ENCODE results near the gene FGD4. TPM values are rescaled to one million over a fixed set of nuclear protein-coding genes. Genes with fewer than 3 reads are reported as not detected.
A peak's percentile ranks its signal among the peaks of the same experiment; 100 is the strongest.

FGD4 gene
- total and polyA plus RNA-seq, 7 donors: 7.8 to 19.1 (median 11.3) TPM

GRCh38 chr12:32659908-32660440, 260.6 kb downstream of the FGD4 start:
- intact Hi-C loops (cut with DNase I): loop anchor here (5.0 kb wide), 1 partner anchor 208 kb away; no protein-coding TSS in a partner anchor

DNA sequence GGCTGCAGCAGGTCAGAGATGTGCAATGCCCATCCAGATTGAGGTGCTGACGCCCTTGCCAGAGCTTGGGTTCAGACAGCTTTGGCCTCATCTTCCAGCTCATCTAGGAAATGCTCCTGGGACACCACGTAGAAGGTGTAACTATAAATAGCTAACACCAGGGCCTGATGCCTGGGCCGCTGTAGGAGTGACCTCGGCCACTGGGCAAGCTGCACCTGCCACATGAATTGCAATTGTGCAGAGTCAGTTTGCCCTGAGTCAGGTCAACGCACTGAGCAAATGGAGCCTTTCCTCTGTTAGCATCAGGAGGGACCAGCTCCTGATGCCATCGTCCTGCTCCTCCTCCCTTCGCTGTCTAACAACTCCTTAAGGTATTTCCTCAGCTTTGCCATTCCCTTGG, 262.3 kb downstream of the FGD4 start:
- intact Hi-C loops (cut with DNase I): no loop called here
- Histone ChIP-seq H3K36me3 (no peaks in the 10 kb centered on the region), H3K27me3 (no peaks in the 10 kb centered on the region), H3K9me3 (no peaks in the 10 kb centered on the region), H3K4me1 (peaks cover 0 to 12% (median 12%) of the 10 kb centered on the region in 4 donors), H3K27ac (no peak overlapping the region), H3K4me3 (no peak overlapping the region)
- TF ChIP-seq POLR2A (IDR thresholded peaks at IDR 0.05) (no peak), POLR2AphosphoS5 (IDR thresholded peaks at IDR 0.05) (no peak), EP300 (IDR thresholded peaks at IDR 0.05) (no peak)
- TF ChIP-seq, protein P1, sequence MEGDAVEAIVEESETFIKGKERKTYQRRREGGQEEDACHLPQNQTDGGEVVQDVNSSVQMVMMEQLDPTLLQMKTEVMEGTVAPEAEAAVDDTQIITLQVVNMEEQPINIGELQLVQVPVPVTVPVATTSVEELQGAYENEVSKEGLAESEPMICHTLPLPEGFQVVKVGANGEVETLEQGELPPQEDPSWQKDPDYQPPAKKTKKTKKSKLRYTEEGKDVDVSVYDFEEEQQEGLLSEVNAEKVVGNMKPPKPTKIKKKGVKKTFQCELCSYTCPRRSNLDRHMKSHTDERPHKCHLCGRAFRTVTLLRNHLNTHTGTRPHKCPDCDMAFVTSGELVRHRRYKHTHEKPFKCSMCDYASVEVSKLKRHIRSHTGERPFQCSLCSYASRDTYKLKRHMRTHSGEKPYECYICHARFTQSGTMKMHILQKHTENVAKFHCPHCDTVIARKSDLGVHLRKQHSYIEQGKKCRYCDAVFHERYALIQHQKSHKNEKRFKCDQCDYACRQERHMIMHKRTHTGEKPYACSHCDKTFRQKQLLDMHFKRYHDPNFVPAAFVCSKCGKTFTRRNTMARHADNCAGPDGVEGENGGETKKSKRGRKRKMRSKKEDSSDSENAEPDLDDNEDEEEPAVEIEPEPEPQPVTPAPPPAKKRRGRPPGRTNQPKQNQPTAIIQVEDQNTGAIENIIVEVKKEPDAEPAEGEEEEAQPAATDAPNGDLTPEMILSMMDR (IDR thresholded peaks at IDR 0.05): no peak
- WGBS, 2 donors: 93% methylated on average over 7 of the region's 7 CpGs
- no peak for DNase-seq

More at GRCh38 chr12:32659908-32660440, 260.6 kb downstream of the FGD4 start:
- H3K4me1 ChIP-seq: peaks cover 0 to 12% (median 12%) of the 10 kb centered on the region in 4 donors
- 23 to 65% methylated on average over 6 of the region's 6 CpGs for WGBS, 2 donors
- H3K27ac ChIP-seq: peak overlapping the region in 2 of 4 donors; percentile 58 to 64
- H3K36me3 ChIP-seq: no peaks in the 10 kb centered on the region
- TF ChIP-seq EP300 (IDR thresholded peaks at IDR 0.05) (no peak), POLR2AphosphoS5 (IDR thresholded peaks at IDR 0.05) (no peak), POLR2A (IDR thresholded peaks at IDR 0.05) (no peak)
- TF ChIP-seq, protein P1 (IDR thresholded peaks at IDR 0.05): no peak
- DNase-seq: no peak
- no peaks in the 10 kb centered on the region for H3K9me3 ChIP-seq
- no peak overlapping the region for H3K4me3 ChIP-seq
- H3K27me3 ChIP-seq: no peaks in the 10 kb centered on the region

GRCh38 chr12:32662665-32663064, 263.3 kb downstream of the FGD4 start:
- Histone ChIP-seq H3K36me3 (no peaks in the 10 kb centered on the region), H3K4me3 (no peak overlapping the region), H3K4me1 (peaks cover 0 to 12% (median 12%) of the 10 kb centered on the region in 4 donors), H3K27me3 (no peaks in the 10 kb centered on the region), H3K27ac (no peak overlapping the region), H3K9me3 (no peaks in the 10 kb centered on the region)
- WGBS, 2 donors: 87 to 95% methylated on average over 2 of the region's 2 CpGs
- intact Hi-C loops (cut with DNase I): no loop called here
- TF ChIP-seq, protein P1 (IDR thresholded peaks at IDR 0.05): no peak
- TF ChIP-seq POLR2AphosphoS5 (IDR thresholded peaks at IDR 0.05): no peak
- TF ChIP-seq EP300 (IDR thresholded peaks at IDR 0.05): no peak
- TF ChIP-seq POLR2A (IDR thresholded peaks at IDR 0.05): no peak
- DNase-seq: no peak

DNA sequence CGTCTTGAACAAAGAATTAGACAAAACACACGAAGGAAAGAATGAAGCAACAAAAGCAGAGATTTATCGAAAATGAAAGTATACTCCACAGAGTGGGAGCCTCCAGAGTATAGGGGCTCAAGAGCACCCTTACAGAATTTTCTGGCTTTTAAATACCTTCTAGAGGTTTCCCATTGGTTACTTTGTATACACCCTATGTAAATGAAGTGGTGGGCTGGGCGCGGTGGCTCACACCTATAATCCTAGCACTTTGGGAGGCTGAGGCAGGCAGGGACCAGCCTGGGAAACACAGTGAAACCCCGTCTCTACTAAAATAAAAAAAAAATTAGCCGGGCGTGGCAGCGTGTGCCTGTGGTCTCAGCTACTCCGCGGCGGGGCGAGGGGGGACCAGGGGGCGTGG, 266.7 kb downstream of the FGD4 start:
- Histone ChIP-seq H3K27me3 (no peaks in the 10 kb centered on the region), H3K9me3 (no peaks in the 10 kb centered on the region), H3K4me3 (peak overlapping the region in 1 of 4 donors; percentile 11), H3K27ac (no peak overlapping the region), H3K4me1 (no peaks in the 10 kb centered on the region), H3K36me3 (no peaks in the 10 kb centered on the region)
- no peak for DNase-seq
- intact Hi-C loops (cut with DNase I): no loop called here
- WGBS, 2 donors: 89 to 92% methylated on average over 14 of the region's 14 CpGs
- TF ChIP-seq, protein P1 (IDR thresholded peaks at IDR 0.05): no peak
- no peak for TF ChIP-seq POLR2A (IDR thresholded peaks at IDR 0.05)
- no peak for TF ChIP-seq POLR2AphosphoS5 (IDR thresholded peaks at IDR 0.05)
- TF ChIP-seq EP300 (IDR thresholded peaks at IDR 0.05): no peak

- H3K4me3 ChIP-seq: no peak overlapping the region
- H3K9me3 ChIP-seq: no peaks in the 10 kb centered on the region
- WGBS, 2 donors: 93 to 96% methylated on average over 1 of the region's 1 CpG
- H3K27ac ChIP-seq: no peak overlapping the region
- TF ChIP-seq POLR2A (IDR thresholded peaks at IDR 0.05) (no peak), EP300 (IDR thresholded peaks at IDR 0.05) (no peak), POLR2AphosphoS5 (IDR thresholded peaks at IDR 0.05) (no peak)
- TF ChIP-seq, protein P1 (IDR thresholded peaks at IDR 0.05): no peak
- no peaks in the 10 kb centered on the region for H3K27me3 ChIP-seq
- no peak for DNase-seq
- no peaks in the 10 kb centered on the region for H3K4me1 ChIP-seq
- no peaks in the 10 kb centered on the region for H3K36me3 ChIP-seq
- intact Hi-C loops (cut with DNase I): no loop called here
These were observed 270.2 kb downstream of the FGD4 start for GRCh38 chr12:32669584-32669983.
